Retinal pigment epithelial cell (primary cell): ENCODE results near the gene FGD6.
"Not testable (repeated sequence)": the region's sequence is repeated elsewhere in the genome, so short reads cannot be mapped to it uniquely, and the experiment has no call there.

ENCODE experiments used
- DNase-seq: peaks from one replicate; pipeline ENCODE4 v3.0.0-alpha.2; 2010; ENCODE audit warnings: low read depth
- H3K4me3 ChIP-seq: 2 replicates; pipeline ENCODE4 v1.5.1; 2011; ENCODE audit warnings: mild to moderate bottlenecking, low read length, control low read depth, moderate library complexity
- CTCF ChIP-seq: conservative IDR thresholded peaks from 2 replicates; pipeline ENCODE4 v1.5.1; 2011; ENCODE audit warnings: low read depth, low read length, control low read depth, inconsistent platforms

FGD6 gene

GRCh38 chr12:95241761-95242506 is 24.7 kb upstream of the FGD6 start:
- no peak for TF ChIP-seq CTCF
- no peak for DNase-seq
- H3K4me3 ChIP-seq, result no peak overlapping the region

DNA sequence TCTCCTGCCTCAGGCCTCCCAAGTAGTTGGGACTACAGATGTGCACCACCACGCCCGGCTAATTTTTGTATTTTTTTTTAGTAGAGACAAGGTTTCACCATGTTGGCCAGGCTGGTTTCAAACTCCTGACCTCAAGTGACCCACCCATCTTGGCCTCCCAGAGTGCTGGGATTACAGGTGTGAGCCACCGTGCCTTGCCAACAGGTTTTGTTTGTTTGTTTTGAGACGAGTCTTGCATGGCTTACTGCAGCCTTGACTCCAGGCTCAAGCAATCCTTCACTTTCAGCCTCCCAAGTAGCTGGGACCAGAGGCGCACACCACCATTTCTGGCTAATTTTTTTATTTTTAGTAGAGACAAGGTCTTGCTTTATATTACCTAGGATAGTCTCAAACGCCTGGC is 23.9 kb upstream of the FGD6 start:
- not testable (repeated sequence) for H3K4me3 ChIP-seq, DNase-seq

DNA sequence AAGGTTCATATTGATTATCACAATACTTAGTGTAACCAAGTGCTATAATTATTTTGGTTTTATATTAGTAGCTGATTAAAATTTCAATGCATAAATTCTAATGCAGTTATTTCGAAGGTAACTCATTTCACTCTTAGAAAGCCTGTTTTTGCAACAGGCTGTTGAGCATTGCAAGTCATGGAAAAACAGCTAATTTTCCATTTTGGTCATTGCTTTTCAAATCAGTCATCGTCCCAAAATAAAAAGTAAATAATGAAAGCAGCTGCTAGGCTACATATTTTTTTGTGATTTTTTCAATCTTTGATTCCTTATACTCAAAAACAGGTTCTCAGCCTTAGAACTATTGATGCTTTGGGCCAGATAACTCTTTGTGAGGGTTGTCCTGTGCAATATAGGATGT is 23.3 kb upstream of the FGD6 start:
- H3K4me3 ChIP-seq, result no peak overlapping the region
- no peak for DNase-seq
- TF ChIP-seq CTCF, result no peak

DNA sequence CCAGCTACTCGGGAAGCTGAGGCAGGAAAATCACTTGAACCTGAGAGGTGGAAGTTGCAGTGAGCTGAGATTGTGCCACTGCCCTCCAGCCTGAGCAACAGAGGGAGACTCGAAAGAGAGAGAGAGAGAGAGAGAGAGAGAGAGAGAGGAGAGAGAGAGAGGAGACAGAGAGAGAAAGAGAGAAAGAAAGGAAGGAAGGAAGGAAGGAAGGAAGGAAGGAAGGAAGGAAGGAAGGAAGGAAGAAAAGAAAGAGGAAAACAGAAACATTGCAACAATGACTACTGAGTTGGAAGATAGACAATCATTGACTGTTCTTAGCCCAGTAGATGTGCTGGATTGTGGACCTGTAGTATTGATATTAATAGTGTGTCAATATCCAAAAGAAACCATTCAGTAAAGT is 22.6 kb upstream of the FGD6 start:
- DNase-seq, H3K4me3 ChIP-seq: not testable (repeated sequence)

GRCh38 chr12:95239216-95239615 is 21.9 kb upstream of the FGD6 start:
- DNase-seq, result no peak
- H3K4me3 ChIP-seq, result no peak overlapping the region
- TF ChIP-seq CTCF, result no peak

DNA sequence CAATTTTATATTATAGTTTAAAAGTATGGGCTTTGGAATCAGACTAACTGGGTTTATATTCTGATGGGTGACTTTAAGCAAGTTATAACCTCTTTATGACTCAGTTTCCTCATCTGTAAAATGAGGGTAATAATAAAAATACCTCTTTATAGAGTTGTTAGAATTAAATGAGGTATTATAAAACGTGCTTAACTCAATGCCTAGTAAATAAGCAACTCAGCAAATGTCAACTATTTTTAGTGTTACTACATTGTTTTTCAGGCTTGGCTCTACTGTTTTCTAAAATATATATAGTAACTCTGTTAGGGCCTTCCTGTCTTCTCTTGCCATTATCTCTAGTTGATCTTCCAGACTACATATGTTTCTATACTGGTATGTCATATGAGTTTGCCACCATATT is 20.9 kb upstream of the FGD6 start:
- DNase-seq, result no peak
- H3K4me3 ChIP-seq, result no peak overlapping the region
- TF ChIP-seq CTCF, result no peak

GRCh38 chr12:95237315-95237714 is 20.0 kb upstream of the FGD6 start:
- no peak overlapping the region for H3K4me3 ChIP-seq
- no peak for DNase-seq
- TF ChIP-seq CTCF, result no peak

DNA sequence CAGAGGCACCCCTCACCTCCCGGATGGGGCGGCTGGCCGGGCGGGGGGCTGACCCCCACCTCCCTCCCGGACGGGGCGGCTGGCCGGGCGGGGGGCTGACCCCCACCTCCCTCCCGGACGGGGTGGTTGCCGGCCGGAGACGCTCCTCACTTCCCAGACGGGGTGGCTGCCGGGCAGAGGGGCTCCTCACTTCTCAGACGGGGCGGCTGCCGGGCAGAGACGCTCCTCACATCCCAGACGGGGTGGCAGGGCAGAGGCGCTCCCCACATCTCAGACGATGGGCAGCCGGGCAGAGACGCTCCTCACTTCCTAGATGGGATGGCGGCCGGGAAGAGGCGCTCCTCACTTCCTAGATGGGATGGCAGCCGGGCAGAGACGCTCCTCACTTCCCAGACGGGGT is 18.4 kb upstream of the FGD6 start:
- DNase-seq, H3K4me3 ChIP-seq: not testable (repeated sequence)

- DNase-seq, H3K4me3 ChIP-seq: not testable (repeated sequence)
Observed at GRCh38 chr12:95234187-95234586, 16.9 kb upstream of the FGD6 start.
